Sigmoid colon (tissue), 7 donors: ENCODE measurements around the gene FCHSD2. TPM values are rescaled to one million over a fixed set of nuclear protein-coding genes. Genes with fewer than 3 reads are reported as not detected.
"Not testable (repeated sequence)": the region's sequence is repeated elsewhere in the genome, so short reads cannot be mapped to it uniquely, and the experiment has no call there.

Experiments used
- DNase-seq: peaks from one replicate; pipeline ENCODE4 v3.0.0-alpha.2; 2019
- H3K27ac ChIP-seq, 4 donors: fragments of 200-600 bp; sonication (generic); one replicate each; pipeline ENCODE4 v1.5.1; 2016 to 2019; ENCODE audit warnings: mild to moderate bottlenecking in 1 of 4
- H3K27me3 ChIP-seq, 3 donors: fragments of 200-600 bp; sonication (generic); one replicate each; pipeline ENCODE4 v1.5.1; 2019; ENCODE audit warnings: mild to moderate bottlenecking in 1 of 3
- H3K36me3 ChIP-seq, 4 donors: fragments of 200-600 bp; sonication (generic); one replicate each; pipeline ENCODE4 v1.5.1; 2016 to 2019
- H3K4me1 ChIP-seq, 4 donors: fragments of 200-600 bp; sonication (generic); one replicate each; pipeline ENCODE4 v1.5.1; 2017 to 2019
- H3K4me3 ChIP-seq, 4 donors: fragments of 200-600 bp; sonication (generic); one replicate each; pipeline ENCODE4 v1.5.1; 2017 to 2019; ENCODE audit warnings: mild to moderate bottlenecking in 2 of 4, moderate library complexity in 1 of 4
- H3K9me3 ChIP-seq, 4 donors: fragments of 200-600 bp in 3 of 4; sonication (generic) in 3 of 4; one replicate each; pipeline versions ENCODE4 v1.5.1 to v1.6.1; 2013 to 2019
- CTCF ChIP-seq, 4 experiments: fragments of 450-650 bp in 3 of 4; fragments of 200-600 bp in 1 of 4; IDR thresholded peaks; one replicate each; pipeline ENCODE4 v1.5.1; 2016 to 2019; ENCODE audit warnings: antibody characterized with exemption in 4 of 4, mild to moderate bottlenecking in 3 of 4, moderate library complexity in 2 of 4
- EP300 ChIP-seq, 4 donors: sonication (generic); formaldehyde crosslinking; IDR thresholded peaks; one replicate each; pipeline ENCODE4 v1.6.1; 2017; ENCODE audit warnings: antibody characterized with exemption in 4 of 4
- POLR2A ChIP-seq, 2 donors: fragments of 450-650 bp; IDR thresholded peaks; one replicate each; pipeline ENCODE4 v1.6.1; 2016; ENCODE audit warnings: antibody characterized with exemption in 2 of 2, mild to moderate bottlenecking in 2 of 2, moderate library complexity in 2 of 2
- POLR2AphosphoS5 ChIP-seq, 4 donors: sonication (generic); formaldehyde crosslinking; IDR thresholded peaks; one replicate each; pipeline ENCODE4 v1.6.1; 2017; ENCODE audit warnings: antibody characterized with exemption in 4 of 4
- WGBS, 2 donors: extraction: QIAGEN DNeasy Blood & Tissue Kit; methylation state at CpG; one replicate each; pipeline ENCODE4 v1.1.7; 2013; 5-methylcytosine and 5-hydroxymethylcytosine counted together
- intact Hi-C: fragments of 100-400 bp; cut with DNase I; formaldehyde crosslinking; loops from one replicate; pipeline ENCODE4 v1.15.1; 2023
- polyA plus RNA-seq, 3 donors: library from polyadenylated mRNA; stranded (reverse); fragments of 200-250 nt; gene quantifications; one replicate each; pipeline ENCODE4 v1.2.3, GENCODE V29; 2013
- total RNA-seq, 4 donors: library from RNA; depleted of rRNA; stranded (reverse); fragments of >200 nt; gene quantifications; one replicate each; pipeline ENCODE4 v1.1.0, GENCODE V29; 2016
- donor health status: healthy with polysubstance abuse.
- donor health status: Bipolar disorder and iron deficiency.
- donor health status: healthy.

The FCHSD2 gene
- total and polyA plus RNA-seq, 7 donors, result 6.9 to 36.3 (median 18.6) TPM

DNA sequence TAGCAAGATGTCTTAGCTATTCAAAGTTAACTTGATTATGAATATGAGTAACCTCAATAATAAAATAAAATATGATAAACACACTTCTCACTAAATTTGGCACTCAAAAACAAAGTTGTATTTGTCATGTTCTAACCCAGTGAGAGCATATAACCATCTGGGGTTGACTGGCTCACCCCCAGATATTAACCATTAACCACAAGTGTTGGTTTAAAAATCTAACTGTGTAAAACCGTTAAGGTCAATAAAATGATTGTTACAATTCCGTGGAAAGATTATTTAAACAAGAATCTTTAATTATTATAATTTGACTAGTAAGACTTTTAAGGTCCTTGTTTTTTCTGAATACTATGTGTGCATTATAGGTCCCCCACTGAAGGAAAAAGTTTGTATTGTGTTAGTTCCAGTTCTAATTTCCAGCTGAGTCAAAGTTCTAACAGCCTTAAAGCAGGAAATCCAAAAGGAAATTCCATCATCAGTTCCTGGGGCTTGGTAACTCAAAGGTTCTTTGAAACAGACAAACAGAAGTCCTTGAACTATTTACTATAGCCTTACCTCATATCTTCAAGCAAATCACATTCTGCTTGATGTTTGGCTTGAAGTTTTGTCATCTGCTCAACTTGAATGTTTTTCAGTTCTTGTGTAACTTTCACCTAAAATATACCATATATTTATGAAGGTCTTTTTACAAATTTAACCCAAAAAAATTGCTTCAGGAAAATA lies 2.5 kb downstream of the FCHSD2 start:
- H3K27me3 ChIP-seq, result no peaks in the 10 kb centered on the region
- TF ChIP-seq POLR2AphosphoS5 (IDR thresholded peaks at IDR 0.05) (peak in 2 of 4 donors; percentile 22 to 27), CTCF (IDR thresholded peaks at IDR 0.05) (no peak), POLR2A (IDR thresholded peaks at IDR 0.05) (no peak), EP300 (IDR thresholded peaks at IDR 0.05) (no peak)
- no peaks in the 10 kb centered on the region for H3K9me3 ChIP-seq
- no peaks in the 10 kb centered on the region for H3K36me3 ChIP-seq
- H3K27ac ChIP-seq, result peak overlapping the region; percentile 95 to 98 (median 97)
- H3K4me3 ChIP-seq, result peak overlapping the region in 2 of 4 donors; percentile 67 to 94
- peaks cover 0 to 47% (median 32%) of the 10 kb centered on the region in 4 donors for H3K4me1 ChIP-seq
- DNase-seq, result no peak
- intact Hi-C loops, result loop anchor here (5.0 to 10.0 kb wide), 4 partner anchors 82 to 458 kb away; partner anchors contain the start of gene FAM168A
- 3 to 34% methylated on average over 2 of the region's 2 CpGs for WGBS, 2 donors

DNA sequence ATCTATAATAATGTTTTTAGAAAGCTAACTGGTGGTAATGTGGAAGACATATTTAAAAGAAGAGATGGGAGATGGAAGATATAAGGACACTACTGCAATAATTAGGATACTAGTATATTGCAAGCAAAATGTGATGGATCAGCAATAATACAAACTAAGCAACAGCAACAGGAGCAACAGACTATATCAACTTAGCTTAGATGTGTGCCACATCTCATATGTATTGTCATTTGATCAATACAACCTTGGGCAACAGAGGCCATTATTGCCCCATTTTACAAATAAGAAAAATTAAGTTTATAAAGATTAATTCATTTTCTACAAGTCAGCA lies 4.2 kb downstream of the FCHSD2 start:
- intact Hi-C loops, result no loop called here
- no peak for TF ChIP-seq EP300 (IDR thresholded peaks at IDR 0.05)
- H3K4me3 ChIP-seq, result no peak overlapping the region
- H3K36me3 ChIP-seq, result peaks cover 0 to 13% (median 0%) of the 10 kb centered on the region in 4 donors
- peaks cover 0 to 37% (median 19%) of the 10 kb centered on the region in 4 donors for H3K4me1 ChIP-seq
- no peaks in the 10 kb centered on the region for H3K9me3 ChIP-seq
- DNase-seq, result no peak
- no peak overlapping the region for H3K27ac ChIP-seq
- no peaks in the 10 kb centered on the region for H3K27me3 ChIP-seq

DNA sequence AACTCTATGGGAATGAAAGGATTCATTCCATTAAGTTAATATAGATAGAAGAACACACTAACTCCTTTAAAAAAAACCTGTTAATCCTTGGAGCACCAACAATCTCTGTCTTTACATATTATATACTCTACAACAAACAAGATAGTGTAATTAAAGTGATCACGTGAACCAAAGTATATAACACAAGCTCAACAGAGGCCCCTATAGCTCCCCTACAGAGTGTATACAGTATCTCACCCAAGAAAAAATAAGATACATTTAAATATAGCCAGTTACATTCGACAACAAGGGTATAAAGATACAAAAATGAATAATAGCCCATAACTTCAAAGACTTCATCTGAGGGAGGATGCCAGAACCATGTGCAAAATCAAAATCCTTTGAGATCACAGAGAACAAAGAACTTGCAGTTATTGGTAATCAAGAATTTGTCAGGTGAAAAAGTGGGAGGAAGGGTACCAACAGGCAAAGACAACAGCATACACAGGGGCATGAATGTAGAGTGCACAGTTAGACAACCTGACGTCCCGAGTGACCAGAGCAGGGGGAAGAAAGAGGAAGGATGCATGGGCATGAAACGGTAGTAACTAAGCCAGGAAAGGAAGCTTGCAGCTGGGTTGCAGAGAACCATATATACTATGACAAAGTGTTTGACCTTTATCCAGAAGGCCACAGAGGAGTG lies 4.7 kb downstream of the FCHSD2 start:
- Histone ChIP-seq H3K36me3 (peaks cover 0 to 15% (median 0%) of the 10 kb centered on the region in 4 donors), H3K27me3 (no peaks in the 10 kb centered on the region), H3K9me3 (no peaks in the 10 kb centered on the region), H3K4me1 (peaks cover 0 to 36% (median 18%) of the 10 kb centered on the region in 4 donors), H3K4me3 (no peak overlapping the region), H3K27ac (no peak overlapping the region)
- intact Hi-C loops, result no loop called here
- TF ChIP-seq POLR2A (IDR thresholded peaks at IDR 0.05) (no peak), CTCF (IDR thresholded peaks at IDR 0.05) (no peak), POLR2AphosphoS5 (IDR thresholded peaks at IDR 0.05) (no peak), EP300 (IDR thresholded peaks at IDR 0.05) (no peak)
- DNase-seq, result no peak
- 55 to 79% methylated on average over 5 of the region's 5 CpGs for WGBS, 2 donors

GRCh38 chr11:73136722-73137121 lies 5.4 kb downstream of the FCHSD2 start:
- not testable (repeated sequence) for DNase-seq

DNA sequence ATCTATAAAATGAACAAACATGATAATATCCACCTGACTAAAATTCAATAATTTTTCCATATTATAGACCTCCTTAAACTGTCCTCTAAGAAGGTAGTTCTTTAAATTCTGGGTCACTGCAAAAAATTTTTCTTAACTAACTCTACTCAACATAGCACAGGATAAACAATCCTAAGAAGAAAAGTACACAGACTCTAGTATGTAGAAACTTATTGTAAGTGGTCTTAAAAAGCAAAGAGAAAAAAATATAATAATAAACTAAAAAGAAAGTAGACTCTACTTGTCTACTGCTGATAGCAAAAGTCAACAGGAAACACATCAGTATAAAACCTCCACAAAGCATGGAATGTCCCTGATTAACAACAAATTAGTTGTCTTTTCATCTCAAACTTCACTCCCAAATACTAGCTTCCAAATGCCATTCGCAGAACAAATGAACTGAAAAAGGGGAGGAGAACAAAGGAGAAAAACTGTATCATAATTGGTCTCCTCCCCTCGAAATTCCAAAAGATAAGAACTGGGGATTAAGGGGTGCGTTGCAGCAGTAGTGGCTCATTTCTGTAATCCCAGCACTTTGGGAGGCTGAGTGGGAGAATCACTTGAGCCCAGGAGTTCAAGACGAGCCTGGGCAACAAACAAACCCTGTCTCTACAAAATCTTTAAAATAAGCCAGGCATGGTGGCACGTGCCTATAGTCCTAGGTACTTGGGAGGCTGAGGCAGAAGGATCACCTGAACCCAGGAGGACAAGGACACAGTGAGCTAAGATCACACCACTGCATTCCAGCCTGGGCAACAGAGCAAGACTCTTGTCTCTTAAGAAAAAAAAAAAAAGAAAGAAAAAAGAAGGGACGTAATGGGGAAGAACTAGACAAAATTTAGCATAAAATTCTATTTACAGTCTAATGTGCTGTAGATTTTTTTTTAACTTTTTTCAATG lies 6.5 kb downstream of the FCHSD2 start:
- no peak for TF ChIP-seq POLR2A (IDR thresholded peaks at IDR 0.05)
- TF ChIP-seq EP300 (IDR thresholded peaks at IDR 0.05), result no peak
- no peak for TF ChIP-seq CTCF (IDR thresholded peaks at IDR 0.05)
- no peak for TF ChIP-seq POLR2AphosphoS5 (IDR thresholded peaks at IDR 0.05)
- no peak overlapping the region for H3K27ac ChIP-seq
- H3K4me1 ChIP-seq, result peaks cover 0 to 32% (median 18%) of the 10 kb centered on the region in 4 donors
- WGBS, 2 donors, result 88 to 91% methylated on average over 6 of the region's 6 CpGs
- no peak for DNase-seq
- H3K4me3 ChIP-seq, result no peak overlapping the region
- peaks cover 0 to 27% (median 0%) of the 10 kb centered on the region in 4 donors for H3K36me3 ChIP-seq
- no peaks in the 10 kb centered on the region for H3K27me3 ChIP-seq
- H3K9me3 ChIP-seq, result no peaks in the 10 kb centered on the region
- intact Hi-C loops, result no loop called here

More at GRCh38 chr11:73136722-73137121, 5.4 kb downstream of the FCHSD2 start:
- H3K9me3 ChIP-seq, H3K27ac ChIP-seq, H3K4me3 ChIP-seq, H3K27me3 ChIP-seq, intact Hi-C loops: not testable (repeated sequence)
- H3K36me3 ChIP-seq, result peaks cover 0 to 21% (median 0%) of the 10 kb centered on the region in 4 donors
- peaks cover 0 to 36% (median 18%) of the 10 kb centered on the region in 4 donors for H3K4me1 ChIP-seq
- WGBS, 2 donors, result 82 to 89% methylated on average over 8 of the region's 8 CpGs

- H3K27ac ChIP-seq, H3K27me3 ChIP-seq, H3K9me3 ChIP-seq, DNase-seq, intact Hi-C loops, H3K4me1 ChIP-seq, H3K4me3 ChIP-seq: not testable (repeated sequence)
- 94 to 99% methylated on average over 2 of the region's 2 CpGs for WGBS, 2 donors
- H3K36me3 ChIP-seq, result peaks cover 0 to 27% (median 0%) of the 10 kb centered on the region in 4 donors
Measured at GRCh38 chr11:73132349-73132748, 9.8 kb downstream of the FCHSD2 start.
